Measurements from ENCODE around the gene CCDC78.
"Not testable (repeated sequence)": the region's sequence is repeated elsewhere in the genome, so short reads cannot be mapped to it uniquely, and the experiment has no call there.

Gene CCDC78

DNA sequence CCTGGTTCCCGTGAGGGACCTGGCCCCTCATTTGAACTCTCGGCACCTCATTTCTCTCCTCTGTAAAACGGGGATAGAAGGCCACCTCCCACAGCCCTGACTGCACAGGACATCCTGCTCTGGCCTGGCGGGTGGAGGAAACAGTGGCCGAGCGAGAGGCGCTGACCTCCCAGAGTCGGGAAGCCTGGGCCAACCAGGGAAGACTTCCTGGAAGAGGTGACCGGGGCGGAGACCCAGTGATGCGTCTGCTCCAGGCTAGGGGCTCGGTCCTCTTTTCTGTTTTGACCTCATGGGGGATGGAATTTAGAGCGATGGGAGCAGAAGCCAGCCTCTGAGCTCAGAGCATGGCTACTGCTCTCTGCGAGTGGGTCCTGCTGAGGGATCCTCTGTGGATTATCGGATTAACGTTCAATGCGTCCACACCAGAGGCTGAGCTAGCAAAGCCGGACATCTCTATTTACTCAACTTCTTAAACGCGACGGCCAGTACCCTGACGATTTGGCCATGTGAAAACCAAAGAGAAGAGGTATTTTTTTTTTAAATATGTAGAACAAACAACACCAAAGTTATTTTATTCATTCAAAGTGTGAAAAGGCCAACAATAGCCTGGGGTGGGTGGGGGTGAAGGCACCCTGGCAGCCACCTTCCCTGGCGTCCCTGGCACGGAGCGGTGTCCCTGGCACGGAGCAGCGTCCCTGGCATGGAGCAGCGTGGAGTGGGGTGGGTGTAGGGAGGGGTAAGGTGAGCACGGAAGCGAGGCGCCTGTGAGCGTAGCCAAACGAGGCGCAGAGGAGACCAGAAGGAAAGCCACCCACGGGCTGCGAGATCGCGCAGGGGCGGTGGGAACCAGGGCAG, 25.1 kb upstream of the CCDC78 start:
- TF ChIP-seq PAX5 (IDR thresholded peaks at IDR 0.05; ENCODE audit: insufficient read depth, low read length, severe bottlenecking) (no peak), POLR2A (IDR thresholded peaks at IDR 0.05; ENCODE audit: low read depth, low read length) (no peak), SPI1 (IDR thresholded peaks at IDR 0.05; ENCODE audit: low read depth, low read length) (no peak), POLR2AphosphoS5 (IDR thresholded peaks at IDR 0.05; ENCODE audit: low read depth, low read length) (no peak), POU2F2 (IDR thresholded peaks at IDR 0.05; ENCODE audit: low read depth, low read length) (no peak), TAF1 (IDR thresholded peaks at IDR 0.05; ENCODE audit: low read depth, low read length) (no peak)
- DNase-seq (ENCODE audit: insufficient read length, low spot score) (no peak), FAIRE-seq (no peak)

DNA sequence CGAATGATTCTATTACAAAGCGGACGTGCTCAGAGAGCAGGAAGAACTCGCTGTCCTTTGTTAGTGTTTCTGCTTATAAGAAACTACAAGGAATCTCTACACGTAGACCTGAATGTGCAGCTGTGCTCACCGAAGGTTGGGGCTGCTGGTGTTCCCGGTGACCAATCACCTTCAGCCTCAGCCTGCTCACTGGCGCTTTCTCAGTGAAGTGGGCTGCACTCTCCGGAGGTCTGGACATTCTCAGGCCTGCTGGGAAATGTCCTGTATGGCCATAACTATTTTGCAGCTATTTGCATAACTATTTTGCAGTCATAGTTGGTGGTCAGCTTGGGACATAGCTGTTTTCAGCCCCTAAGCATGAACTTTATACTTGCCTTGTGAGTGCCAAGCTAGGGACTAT, 24.2 kb upstream of the CCDC78 start:
- DNase-seq (ENCODE audit: insufficient read length, low spot score) (no peak), FAIRE-seq (no peak)
- TF ChIP-seq POU2F2 (IDR thresholded peaks at IDR 0.05; ENCODE audit: low read depth, low read length), result no peak

DNA sequence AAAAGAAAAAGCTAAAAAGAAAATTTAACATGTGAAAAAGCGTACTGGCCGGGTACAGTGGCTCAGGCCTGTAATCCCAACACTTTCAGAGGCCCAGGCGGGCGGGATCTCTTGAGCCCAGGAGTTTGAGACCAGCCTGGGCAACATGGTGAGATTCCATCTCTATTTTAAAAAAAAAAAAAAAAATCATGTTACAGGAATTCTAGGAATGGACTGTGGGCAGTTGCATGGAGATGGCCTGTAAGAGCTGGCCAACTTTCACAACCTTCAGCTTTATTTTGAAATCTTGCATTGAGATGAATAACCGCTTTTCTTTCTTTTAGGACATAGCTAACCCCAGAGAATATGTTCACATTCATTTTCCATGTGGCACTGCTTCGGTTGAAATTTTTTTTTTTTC, 22.8 kb upstream of the CCDC78 start:
- no peak for TF ChIP-seq POLR2A (IDR thresholded peaks at IDR 0.05; ENCODE audit: low read depth, low read length)
- TF ChIP-seq POU2F2 (IDR thresholded peaks at IDR 0.05; ENCODE audit: low read depth, low read length), result no peak
- TF ChIP-seq PAX5 (IDR thresholded peaks at IDR 0.05; ENCODE audit: insufficient read depth, low read length, severe bottlenecking), result no peak
- TF ChIP-seq TAF1 (IDR thresholded peaks at IDR 0.05; ENCODE audit: low read depth, low read length), result no peak
- DNase-seq (ENCODE audit: insufficient read length, low spot score), result no peak
- no peak for FAIRE-seq

DNA sequence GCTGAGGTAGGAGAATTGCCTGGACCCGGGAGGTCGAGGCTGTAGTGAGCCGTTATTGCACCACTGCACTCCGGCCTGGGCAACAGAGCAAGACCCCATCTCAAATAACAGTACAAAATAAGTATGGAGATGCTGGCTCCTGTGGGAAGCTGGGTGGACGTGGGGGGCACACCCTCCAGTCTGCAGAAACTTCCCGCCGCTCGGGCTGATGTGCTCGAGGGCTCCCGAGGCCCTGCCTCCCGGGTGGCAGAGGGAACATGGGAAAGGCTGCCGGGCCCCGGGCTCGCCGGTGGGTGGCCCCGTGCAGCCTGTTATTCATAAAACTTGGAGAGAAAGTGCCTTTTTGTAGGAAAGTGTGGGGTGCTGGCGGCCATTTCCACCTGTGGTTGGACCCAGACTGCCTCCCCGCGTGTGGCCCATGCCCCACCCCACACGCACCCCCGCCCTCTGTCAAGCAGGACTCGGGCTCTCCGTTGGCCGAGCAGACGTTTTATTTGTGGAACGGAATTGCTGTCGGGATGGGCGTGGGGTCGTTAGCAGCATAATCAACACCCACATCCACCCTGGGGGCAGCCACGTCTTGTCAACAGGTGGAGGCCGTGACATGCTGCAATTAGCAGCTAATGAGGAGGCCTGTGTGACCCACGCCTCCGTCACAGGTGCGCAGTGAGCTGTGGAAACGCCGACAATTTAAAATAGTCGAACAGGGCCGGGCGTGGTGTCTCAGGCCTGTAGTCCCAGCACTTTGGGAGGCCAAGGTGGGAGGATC, 21.9 kb upstream of the CCDC78 start:
- FAIRE-seq, result no peak
- TF ChIP-seq SPI1 (IDR thresholded peaks at IDR 0.05; ENCODE audit: low read depth, low read length) (no peak), POU2F2 (IDR thresholded peaks at IDR 0.05; ENCODE audit: low read depth, low read length) (no peak), POLR2AphosphoS5 (IDR thresholded peaks at IDR 0.05; ENCODE audit: low read depth, low read length) (no peak), TAF1 (IDR thresholded peaks at IDR 0.05; ENCODE audit: low read depth, low read length) (no peak), POLR2A (IDR thresholded peaks at IDR 0.05; ENCODE audit: low read depth, low read length) (no peak), PAX5 (IDR thresholded peaks at IDR 0.05; ENCODE audit: insufficient read depth, low read length, severe bottlenecking) (no peak)
- DNase-seq (ENCODE audit: insufficient read length, low spot score), result no peak

DNA sequence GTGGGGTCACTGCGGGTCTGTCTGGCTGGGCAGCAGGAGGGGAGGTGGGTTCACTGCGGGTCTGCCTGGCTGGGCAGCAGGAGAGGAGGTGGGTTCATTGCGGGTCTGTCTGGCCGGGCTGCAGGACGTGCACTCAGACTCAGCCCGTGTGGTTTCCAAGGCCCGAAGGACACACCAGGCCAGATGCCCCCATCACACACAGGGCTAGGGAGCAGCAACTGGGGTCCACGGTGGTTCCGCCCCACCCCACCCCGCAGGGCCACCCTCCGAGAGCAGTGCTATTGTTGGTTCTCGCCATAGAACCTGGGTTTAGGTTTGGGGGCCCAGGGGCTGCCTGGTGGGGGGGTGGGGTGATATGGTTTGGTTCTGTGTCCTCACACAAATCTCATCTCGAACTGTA, 20.4 kb upstream of the CCDC78 start:
- FAIRE-seq, result no peak

DNA sequence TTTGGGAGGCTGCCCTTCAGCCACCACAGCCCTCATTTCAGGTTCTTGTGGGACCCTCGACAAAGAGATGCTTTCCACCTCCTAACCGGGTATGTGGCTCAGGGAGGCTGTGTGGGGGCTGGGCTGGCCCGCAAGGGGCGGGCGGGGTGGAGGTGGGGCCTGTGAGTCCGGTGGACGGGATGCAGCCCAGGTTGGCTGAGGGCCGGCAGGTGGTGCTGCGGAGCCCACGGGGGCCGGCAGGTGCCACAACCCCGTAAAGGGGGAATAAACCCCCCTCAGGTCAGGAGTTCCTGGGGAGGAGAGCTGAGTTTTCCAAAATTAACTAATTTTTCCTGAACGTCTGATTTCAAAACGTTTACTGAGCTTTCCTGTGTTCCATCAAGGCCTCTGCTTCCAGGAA, 19.5 kb upstream of the CCDC78 start:
- TF ChIP-seq PAX5 (IDR thresholded peaks at IDR 0.05; ENCODE audit: insufficient read depth, low read length, severe bottlenecking) (no peak), TAF1 (IDR thresholded peaks at IDR 0.05; ENCODE audit: low read depth, low read length) (no peak), POLR2A (IDR thresholded peaks at IDR 0.05; ENCODE audit: low read depth, low read length) (no peak), POLR2AphosphoS5 (IDR thresholded peaks at IDR 0.05; ENCODE audit: low read depth, low read length) (no peak), POU2F2 (IDR thresholded peaks at IDR 0.05; ENCODE audit: low read depth, low read length) (no peak), SPI1 (IDR thresholded peaks at IDR 0.05; ENCODE audit: low read depth, low read length) (no peak)
- FAIRE-seq, result no peak
- peak; percentile 75 for DNase-seq (ENCODE audit: insufficient read length, low spot score)

More for the DNA sequence above, 20.4 kb upstream of the CCDC78 start:
- no peak for DNase-seq (ENCODE audit: insufficient read length, low spot score)
- TF ChIP-seq TAF1 (IDR thresholded peaks at IDR 0.05; ENCODE audit: low read depth, low read length), result no peak
- TF ChIP-seq SPI1 (IDR thresholded peaks at IDR 0.05; ENCODE audit: low read depth, low read length), result no peak
- TF ChIP-seq PAX5 (IDR thresholded peaks at IDR 0.05; ENCODE audit: insufficient read depth, low read length, severe bottlenecking), result no peak
- TF ChIP-seq POU2F2 (IDR thresholded peaks at IDR 0.05; ENCODE audit: low read depth, low read length), result no peak
- TF ChIP-seq POLR2AphosphoS5 (IDR thresholded peaks at IDR 0.05; ENCODE audit: low read depth, low read length), result no peak
- TF ChIP-seq POLR2A (IDR thresholded peaks at IDR 0.05; ENCODE audit: low read depth, low read length), result no peak

DNA sequence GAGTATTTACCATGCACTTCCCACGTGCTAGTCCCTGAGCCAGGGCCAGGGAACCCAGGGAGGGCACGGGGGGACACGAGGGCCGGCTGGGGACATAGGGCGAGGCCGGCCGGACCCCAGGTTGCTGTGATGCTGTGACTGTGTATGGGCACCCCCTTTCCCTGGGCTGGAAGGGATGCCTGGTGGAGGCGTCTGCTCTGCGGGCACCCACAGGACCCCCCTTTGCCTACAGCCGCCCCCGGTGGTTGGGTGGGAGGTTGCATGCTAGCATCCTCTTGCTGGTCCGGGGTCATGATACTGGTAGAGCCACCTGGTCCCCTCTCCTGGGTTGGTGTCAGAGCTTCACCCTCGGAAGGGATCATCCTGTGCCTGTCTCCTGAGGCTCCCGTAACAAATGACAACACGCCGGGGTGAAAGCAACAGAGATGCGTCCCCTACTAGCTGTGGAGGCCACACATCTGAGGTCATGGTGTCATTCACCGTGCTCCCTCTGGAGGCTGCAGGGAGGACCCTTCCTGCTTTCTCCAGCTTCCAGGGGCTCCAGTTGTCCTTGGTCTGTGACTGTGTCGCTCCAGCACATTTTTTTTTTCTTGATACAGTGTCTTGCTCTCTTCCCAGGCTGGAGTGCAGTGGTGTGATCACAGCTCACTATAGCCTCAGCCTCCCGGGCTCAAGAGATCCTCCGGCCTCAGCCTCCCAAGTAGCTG, 17.7 kb upstream of the CCDC78 start:
- DNase-seq (ENCODE audit: insufficient read length, low spot score) (no peak), FAIRE-seq (no peak)

DNA sequence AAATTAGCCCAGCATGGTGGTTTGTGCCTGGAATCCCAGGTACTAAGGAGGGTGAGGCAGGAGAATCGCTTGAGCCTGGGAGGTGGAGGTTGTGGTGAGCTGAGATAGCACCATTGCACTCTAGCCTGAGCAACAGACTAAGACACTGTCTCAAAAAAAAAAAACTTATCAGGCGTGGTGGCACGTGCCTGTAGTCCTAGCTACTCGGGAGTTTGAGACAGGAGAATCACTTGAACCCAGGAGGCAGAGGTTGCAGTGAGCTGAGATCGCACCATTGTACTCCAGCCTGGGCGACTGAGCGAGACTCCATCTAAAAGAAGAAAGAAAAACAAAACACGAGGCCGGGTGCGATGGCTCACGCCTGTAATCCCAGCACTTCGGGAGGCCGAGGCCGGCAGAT, 16.7 kb upstream of the CCDC78 start:
- FAIRE-seq; DNase-seq (ENCODE audit: insufficient read length, low spot score): not testable (repeated sequence)

More for the DNA sequence above, 17.7 kb upstream of the CCDC78 start:
- TF ChIP-seq POLR2AphosphoS5 (IDR thresholded peaks at IDR 0.05; ENCODE audit: low read depth, low read length) (no peak), SPI1 (IDR thresholded peaks at IDR 0.05; ENCODE audit: low read depth, low read length) (no peak), PAX5 (IDR thresholded peaks at IDR 0.05; ENCODE audit: insufficient read depth, low read length, severe bottlenecking) (no peak), POLR2A (IDR thresholded peaks at IDR 0.05; ENCODE audit: low read depth, low read length) (no peak), POU2F2 (IDR thresholded peaks at IDR 0.05; ENCODE audit: low read depth, low read length) (no peak), TAF1 (IDR thresholded peaks at IDR 0.05; ENCODE audit: low read depth, low read length) (no peak)

DNA sequence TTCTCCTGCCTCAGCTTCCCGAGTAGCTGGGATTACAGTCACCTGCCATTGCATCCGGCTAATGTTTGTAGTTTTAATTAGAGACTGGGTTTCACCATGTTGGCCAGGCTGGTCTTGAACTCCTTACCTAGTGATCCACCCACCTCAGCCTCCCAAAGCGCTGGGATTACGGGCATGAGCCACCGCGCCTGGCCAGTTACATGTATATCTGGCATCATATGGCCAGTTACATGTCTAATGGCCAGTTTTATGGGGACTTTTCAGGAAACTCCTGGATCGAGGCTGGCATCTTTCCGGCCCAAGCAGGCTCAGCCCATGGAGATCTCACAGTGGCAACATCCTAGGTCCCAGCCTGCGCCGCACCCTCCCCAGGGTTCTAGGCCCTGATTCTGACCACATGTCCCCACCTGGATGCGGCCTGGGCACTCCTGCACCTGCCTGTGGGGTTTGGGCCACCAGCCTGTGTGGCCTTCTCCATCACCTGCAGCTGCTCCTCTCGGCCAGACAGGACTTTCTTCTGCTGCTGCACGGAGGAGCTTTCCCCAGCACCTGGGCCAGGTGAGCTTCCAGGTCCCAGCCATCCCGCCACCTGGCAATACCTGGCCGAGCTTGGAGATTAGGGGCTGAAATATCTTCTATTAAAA, 15.9 kb upstream of the CCDC78 start:
- DNase-seq (ENCODE audit: insufficient read length, low spot score) (no peak), FAIRE-seq (no peak)
- TF ChIP-seq POU2F2 (IDR thresholded peaks at IDR 0.05; ENCODE audit: low read depth, low read length), result no peak
- TF ChIP-seq SPI1 (IDR thresholded peaks at IDR 0.05; ENCODE audit: low read depth, low read length), result no peak
- TF ChIP-seq POLR2AphosphoS5 (IDR thresholded peaks at IDR 0.05; ENCODE audit: low read depth, low read length), result no peak
- TF ChIP-seq POLR2A (IDR thresholded peaks at IDR 0.05; ENCODE audit: low read depth, low read length), result no peak
- no peak for TF ChIP-seq TAF1 (IDR thresholded peaks at IDR 0.05; ENCODE audit: low read depth, low read length)
- TF ChIP-seq PAX5 (IDR thresholded peaks at IDR 0.05; ENCODE audit: insufficient read depth, low read length, severe bottlenecking), result no peak
